ENCODE data around the gene ALDH4A1. TPM values are rescaled to one million over a fixed set of nuclear protein-coding genes. Genes with fewer than 3 reads are reported as not detected.

ALDH4A1 gene
- polyA plus RNA-seq, 2 donors, result 34.7 to 39.6 TPM

GRCh38 chr1:18931730-18932129, 29.4 kb upstream of the ALDH4A1 start:
- peaks cover 23 to 48% of the 10 kb centered on the region in 2 donors for H3K4me1 ChIP-seq (ENCODE audit: control insufficient read depth in 2 of 2, insufficient read depth in 2 of 2, low read length in 1 of 2)
- H3K4me3 ChIP-seq (ENCODE audit: low read depth in 1 of 2, low read length in 2 of 2), result no peak overlapping the region
- WGBS, 2 donors, result 81 to 88% methylated on average over 10 of the region's 10 CpGs
- no peak overlapping the region for H3K27ac ChIP-seq (ENCODE audit: low read depth in 2 of 2, low read length in 1 of 2)
- H3K9me3 ChIP-seq (ENCODE audit: control insufficient read depth in 2 of 2, insufficient read depth in 1 of 2, low read depth in 1 of 2, low read length in 1 of 2), result no peaks in the 10 kb centered on the region
- peaks cover 0 to 2% of the 10 kb centered on the region in 2 donors for H3K36me3 ChIP-seq (ENCODE audit: control insufficient read depth in 2 of 2, insufficient read depth in 2 of 2, low read length in 1 of 2)
- H3K27me3 ChIP-seq (ENCODE audit: control insufficient read depth in 1 of 2, insufficient read depth in 2 of 2, low read length in 2 of 2), result no peaks in the 10 kb centered on the region

GRCh38 chr1:18929686-18930085, 27.3 kb upstream of the ALDH4A1 start:
- Histone ChIP-seq H3K27ac (ENCODE audit: low read depth in 2 of 2, low read length in 1 of 2) (no peak overlapping the region), H3K4me1 (ENCODE audit: control insufficient read depth in 2 of 2, insufficient read depth in 2 of 2, low read length in 1 of 2) (peaks cover 28 to 51% of the 10 kb centered on the region in 2 donors), H3K27me3 (ENCODE audit: control insufficient read depth in 1 of 2, insufficient read depth in 2 of 2, low read length in 2 of 2) (no peaks in the 10 kb centered on the region), H3K36me3 (ENCODE audit: control insufficient read depth in 2 of 2, insufficient read depth in 2 of 2, low read length in 1 of 2) (no peaks in the 10 kb centered on the region), H3K4me3 (ENCODE audit: low read depth in 1 of 2, low read length in 2 of 2) (no peak overlapping the region), H3K9me3 (ENCODE audit: control insufficient read depth in 2 of 2, insufficient read depth in 1 of 2, low read depth in 1 of 2, low read length in 1 of 2) (no peaks in the 10 kb centered on the region)
- WGBS, 2 donors, result 63 to 64% methylated on average over 6 to 7 of the region's 7 CpGs

GRCh38 chr1:18928985-18929384, 26.6 kb upstream of the ALDH4A1 start:
- H3K27me3 ChIP-seq (ENCODE audit: control insufficient read depth in 1 of 2, insufficient read depth in 2 of 2, low read length in 2 of 2), result no peaks in the 10 kb centered on the region
- 87% methylated on average over 6 of the region's 6 CpGs for WGBS, 2 donors
- peaks cover 34 to 54% of the 10 kb centered on the region in 2 donors for H3K4me1 ChIP-seq (ENCODE audit: control insufficient read depth in 2 of 2, insufficient read depth in 2 of 2, low read length in 1 of 2)
- H3K27ac ChIP-seq (ENCODE audit: low read depth in 2 of 2, low read length in 1 of 2), result no peak overlapping the region
- no peak overlapping the region for H3K4me3 ChIP-seq (ENCODE audit: low read depth in 1 of 2, low read length in 2 of 2)
- no peaks in the 10 kb centered on the region for H3K9me3 ChIP-seq (ENCODE audit: control insufficient read depth in 2 of 2, insufficient read depth in 1 of 2, low read depth in 1 of 2, low read length in 1 of 2)
- no peaks in the 10 kb centered on the region for H3K36me3 ChIP-seq (ENCODE audit: control insufficient read depth in 2 of 2, insufficient read depth in 2 of 2, low read length in 1 of 2)

GRCh38 chr1:18928406-18928805, 26.1 kb upstream of the ALDH4A1 start:
- Histone ChIP-seq H3K9me3 (ENCODE audit: control insufficient read depth in 2 of 2, insufficient read depth in 1 of 2, low read depth in 1 of 2, low read length in 1 of 2) (no peaks in the 10 kb centered on the region), H3K4me3 (ENCODE audit: low read depth in 1 of 2, low read length in 2 of 2) (no peak overlapping the region), H3K27ac (ENCODE audit: low read depth in 2 of 2, low read length in 1 of 2) (no peak overlapping the region), H3K27me3 (ENCODE audit: control insufficient read depth in 1 of 2, insufficient read depth in 2 of 2, low read length in 2 of 2) (no peaks in the 10 kb centered on the region), H3K4me1 (ENCODE audit: control insufficient read depth in 2 of 2, insufficient read depth in 2 of 2, low read length in 1 of 2) (peaks cover 33 to 59% of the 10 kb centered on the region in 2 donors), H3K36me3 (ENCODE audit: control insufficient read depth in 2 of 2, insufficient read depth in 2 of 2, low read length in 1 of 2) (no peaks in the 10 kb centered on the region)
- 79 to 81% methylated on average over 8 of the region's 8 CpGs for WGBS, 2 donors

- Histone ChIP-seq H3K4me3 (ENCODE audit: low read depth in 1 of 2, low read length in 2 of 2) (no peak overlapping the region), H3K27me3 (ENCODE audit: control insufficient read depth in 1 of 2, insufficient read depth in 2 of 2, low read length in 2 of 2) (no peaks in the 10 kb centered on the region), H3K27ac (ENCODE audit: low read depth in 2 of 2, low read length in 1 of 2) (peak overlapping the region; percentile 90 to 91), H3K4me1 (ENCODE audit: control insufficient read depth in 2 of 2, insufficient read depth in 2 of 2, low read length in 1 of 2) (peaks cover 28 to 59% of the 10 kb centered on the region in 2 donors), H3K9me3 (ENCODE audit: control insufficient read depth in 2 of 2, insufficient read depth in 1 of 2, low read depth in 1 of 2, low read length in 1 of 2) (no peaks in the 10 kb centered on the region), H3K36me3 (ENCODE audit: control insufficient read depth in 2 of 2, insufficient read depth in 2 of 2, low read length in 1 of 2) (no peaks in the 10 kb centered on the region)
- 50 to 52% methylated on average over 12 of the region's 12 CpGs for WGBS, 2 donors
Observed at GRCh38 chr1:18927654-18928272, 25.4 kb upstream of the ALDH4A1 start.

GRCh38 chr1:18927082-18927653, 24.8 kb upstream of the ALDH4A1 start:
- Histone ChIP-seq H3K4me3 (ENCODE audit: low read depth in 1 of 2, low read length in 2 of 2) (peak overlapping the region in 1 of 2 donors; percentile 1), H3K36me3 (ENCODE audit: control insufficient read depth in 2 of 2, insufficient read depth in 2 of 2, low read length in 1 of 2) (no peaks in the 10 kb centered on the region), H3K27ac (ENCODE audit: low read depth in 2 of 2, low read length in 1 of 2) (peak overlapping the region; percentile 90 to 91), H3K4me1 (ENCODE audit: control insufficient read depth in 2 of 2, insufficient read depth in 2 of 2, low read length in 1 of 2) (peaks cover 26 to 58% of the 10 kb centered on the region in 2 donors), H3K27me3 (ENCODE audit: control insufficient read depth in 1 of 2, insufficient read depth in 2 of 2, low read length in 2 of 2) (no peaks in the 10 kb centered on the region), H3K9me3 (ENCODE audit: control insufficient read depth in 2 of 2, insufficient read depth in 1 of 2, low read depth in 1 of 2, low read length in 1 of 2) (no peaks in the 10 kb centered on the region)
- 28 to 43% methylated on average over 16 of the region's 16 CpGs for WGBS, 2 donors

- peak overlapping the region; percentile 90 to 91 for H3K27ac ChIP-seq (ENCODE audit: low read depth in 2 of 2, low read length in 1 of 2)
- peak overlapping the region in 1 of 2 donors; percentile 1 for H3K4me3 ChIP-seq (ENCODE audit: low read depth in 1 of 2, low read length in 2 of 2)
- no peaks in the 10 kb centered on the region for H3K9me3 ChIP-seq (ENCODE audit: control insufficient read depth in 2 of 2, insufficient read depth in 1 of 2, low read depth in 1 of 2, low read length in 1 of 2)
- H3K36me3 ChIP-seq (ENCODE audit: control insufficient read depth in 2 of 2, insufficient read depth in 2 of 2, low read length in 1 of 2), result no peaks in the 10 kb centered on the region
- H3K4me1 ChIP-seq (ENCODE audit: control insufficient read depth in 2 of 2, insufficient read depth in 2 of 2, low read length in 1 of 2), result peaks cover 22 to 58% of the 10 kb centered on the region in 2 donors
- H3K27me3 ChIP-seq (ENCODE audit: control insufficient read depth in 1 of 2, insufficient read depth in 2 of 2, low read length in 2 of 2), result no peaks in the 10 kb centered on the region
- 18 to 49% methylated on average over 13 of the region's 13 CpGs for WGBS, 2 donors
Observed at GRCh38 chr1:18926315-18927081, 24.1 kb upstream of the ALDH4A1 start.

- H3K27ac ChIP-seq (ENCODE audit: low read depth in 2 of 2, low read length in 1 of 2), result no peak overlapping the region
- WGBS, 2 donors, result 95 to 96% methylated on average over 9 of the region's 9 CpGs
- H3K27me3 ChIP-seq (ENCODE audit: control insufficient read depth in 1 of 2, insufficient read depth in 2 of 2, low read length in 2 of 2), result no peaks in the 10 kb centered on the region
- no peak overlapping the region for H3K4me3 ChIP-seq (ENCODE audit: low read depth in 1 of 2, low read length in 2 of 2)
- H3K9me3 ChIP-seq (ENCODE audit: control insufficient read depth in 2 of 2, insufficient read depth in 1 of 2, low read depth in 1 of 2, low read length in 1 of 2), result no peaks in the 10 kb centered on the region
- peaks cover 0 to 5% of the 10 kb centered on the region in 2 donors for H3K36me3 ChIP-seq (ENCODE audit: control insufficient read depth in 2 of 2, insufficient read depth in 2 of 2, low read length in 1 of 2)
- H3K4me1 ChIP-seq (ENCODE audit: control insufficient read depth in 2 of 2, insufficient read depth in 2 of 2, low read length in 1 of 2), result peaks cover 22 to 55% of the 10 kb centered on the region in 2 donors
Observed at GRCh38 chr1:18925279-18925678, 22.9 kb upstream of the ALDH4A1 start.

GRCh38 chr1:18924221-18924691, 21.9 kb upstream of the ALDH4A1 start:
- WGBS, 2 donors, result 47 to 60% methylated on average over 11 of the region's 11 CpGs
- no peaks in the 10 kb centered on the region for H3K27me3 ChIP-seq (ENCODE audit: control insufficient read depth in 1 of 2, insufficient read depth in 2 of 2, low read length in 2 of 2)
- peaks cover 22 to 45% of the 10 kb centered on the region in 2 donors for H3K4me1 ChIP-seq (ENCODE audit: control insufficient read depth in 2 of 2, insufficient read depth in 2 of 2, low read length in 1 of 2)
- peaks cover 0 to 9% of the 10 kb centered on the region in 2 donors for H3K36me3 ChIP-seq (ENCODE audit: control insufficient read depth in 2 of 2, insufficient read depth in 2 of 2, low read length in 1 of 2)
- peak overlapping the region; percentile 72 to 91 for H3K27ac ChIP-seq (ENCODE audit: low read depth in 2 of 2, low read length in 1 of 2)
- peaks cover 0 to 2% of the 10 kb centered on the region in 2 donors for H3K9me3 ChIP-seq (ENCODE audit: control insufficient read depth in 2 of 2, insufficient read depth in 1 of 2, low read depth in 1 of 2, low read length in 1 of 2)
- no peak overlapping the region for H3K4me3 ChIP-seq (ENCODE audit: low read depth in 1 of 2, low read length in 2 of 2)

Measured in esophagus (tissue), 2 donors.